LHCN-M2 (cell line): Measurements from ENCODE around the gene TEAD3. TPM values are rescaled to one million over a fixed set of nuclear protein-coding genes. Genes with fewer than 3 reads are reported as not detected.
"Not testable (repeated sequence)": the region's sequence is repeated elsewhere in the genome, so short reads cannot be mapped to it uniquely, and the experiment has no call there.

Source experiments
- DNase-seq: peaks from one replicate; pipeline ENCODE4 v3.0.0-alpha.2; 2012; ENCODE audit warnings: low read depth
- polyA plus RNA-seq: library from polyadenylated mRNA; unstranded; fragments of >200 nt; gene quantifications from one replicate; pipeline ENCODE4 v1.2.1, GENCODE V29; 2012; ENCODE audit warnings: missing spikeins
- total RNA-seq: library from RNA; depleted of rRNA; stranded (reverse); fragments of >200 nt; gene quantifications from 2 replicates; pipeline ENCODE4 v1.2.3, GENCODE V29; 2014; rRNA removed

The TEAD3 gene
- total RNA-seq = 16.8 and 17.5 TPM in 2 replicates
- 42.5 TPM for polyA plus RNA-seq

DNA sequence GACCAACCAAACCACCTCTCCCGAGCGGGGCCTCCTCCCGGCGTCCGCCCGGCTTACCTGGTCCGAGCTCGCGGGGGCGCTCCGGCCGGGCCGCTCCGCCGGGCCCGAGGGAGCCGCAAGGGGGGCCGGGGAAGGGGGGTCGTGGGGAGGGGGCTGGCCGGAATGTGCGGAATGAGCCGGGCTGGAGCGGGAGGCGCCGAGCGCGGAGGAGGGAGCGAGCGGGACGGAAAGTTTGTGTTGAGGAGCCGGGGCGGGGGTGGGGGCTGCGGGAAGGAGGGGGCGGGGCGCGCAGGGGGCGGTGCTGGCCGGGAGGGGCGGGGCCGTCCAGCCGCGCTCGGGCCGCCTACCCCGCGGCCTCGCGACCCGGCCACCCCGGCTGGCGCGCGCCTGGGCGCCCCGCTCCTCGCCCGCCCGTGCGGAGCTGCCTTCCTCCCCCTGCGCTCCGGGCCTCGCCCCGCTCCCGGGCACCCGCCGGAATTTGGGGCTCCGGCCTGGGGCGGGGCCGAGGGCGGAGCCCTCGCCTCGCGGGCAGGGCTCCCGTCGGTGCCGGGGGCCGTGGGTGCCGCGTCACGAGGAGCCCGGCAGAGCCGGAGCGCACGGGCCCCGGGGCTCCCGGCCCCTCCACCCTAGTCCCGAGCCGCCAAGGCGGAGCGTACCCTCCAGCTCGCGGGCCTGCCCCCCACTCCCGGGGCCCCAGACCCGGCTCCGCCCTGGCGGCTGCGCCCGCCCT, at the start of gene TEAD3:
Gene TEAD3, minus strand, starts transcription at position 239 of the 730 bp plus-strand sequence.
- DNase-seq = peak; percentile 75

- no peak for DNase-seq
Observed at GRCh38 chr6:35544769-35545361, 48.0 kb upstream of the TEAD3 start.

DNA sequence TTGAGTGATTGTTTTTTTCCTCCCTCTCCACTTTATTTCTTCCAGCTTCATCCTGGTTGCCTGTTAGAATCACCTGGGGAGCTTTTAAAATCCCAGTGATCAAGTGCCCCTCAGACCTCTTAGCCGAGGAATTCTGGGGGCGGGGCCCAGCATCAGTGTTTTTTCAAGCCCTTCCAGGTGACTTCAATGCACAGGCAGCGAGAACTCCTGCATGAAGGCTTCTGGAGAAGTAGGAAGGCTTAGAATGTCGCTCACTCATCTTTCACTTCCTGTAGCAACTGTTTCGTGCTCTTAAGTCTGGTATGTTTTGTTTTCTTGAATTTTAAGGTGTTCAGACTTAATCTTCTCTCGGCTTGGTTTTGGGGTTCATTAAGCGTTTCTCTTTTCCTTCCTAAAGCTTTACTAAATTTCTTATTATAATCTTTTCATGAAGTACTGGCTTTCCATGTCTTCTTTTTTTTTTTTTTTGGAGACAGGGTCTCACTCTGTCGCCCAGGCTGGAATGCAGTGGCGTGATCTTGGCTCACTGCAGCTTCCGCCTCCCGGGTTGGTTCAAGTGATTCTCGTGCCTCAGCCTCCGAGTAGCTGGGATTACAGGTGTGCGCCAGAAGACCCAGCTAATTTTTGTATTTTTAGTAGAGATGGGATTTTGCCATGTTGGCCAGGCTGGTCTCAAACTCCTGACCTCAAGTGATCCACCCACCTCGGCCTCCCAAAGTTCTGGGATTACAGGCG, 46.7 kb upstream of the TEAD3 start:
- no peak for DNase-seq

GRCh38 chr6:35541836-35542235, 45.0 kb upstream of the TEAD3 start:
- DNase-seq = no peak

DNA sequence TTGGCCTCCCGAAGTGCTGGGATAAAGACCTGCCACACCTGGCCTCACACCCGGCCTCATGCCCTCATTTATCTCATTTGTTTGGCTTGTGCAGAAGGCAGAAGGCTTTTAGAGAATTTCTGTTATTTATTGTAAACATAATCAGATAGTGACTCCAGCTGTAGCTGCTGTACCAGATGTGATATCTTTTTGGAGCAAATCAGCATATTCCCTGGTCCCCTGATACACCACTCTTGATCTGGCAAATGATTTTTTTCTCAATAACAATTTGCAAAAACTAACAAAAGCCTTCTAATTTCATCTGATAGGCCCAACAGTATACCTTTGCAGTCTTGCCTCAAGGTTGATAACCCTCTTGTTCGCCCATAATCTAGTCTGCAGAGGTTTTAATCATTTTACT, 42.3 kb upstream of the TEAD3 start:
- DNase-seq = no peak

DNA sequence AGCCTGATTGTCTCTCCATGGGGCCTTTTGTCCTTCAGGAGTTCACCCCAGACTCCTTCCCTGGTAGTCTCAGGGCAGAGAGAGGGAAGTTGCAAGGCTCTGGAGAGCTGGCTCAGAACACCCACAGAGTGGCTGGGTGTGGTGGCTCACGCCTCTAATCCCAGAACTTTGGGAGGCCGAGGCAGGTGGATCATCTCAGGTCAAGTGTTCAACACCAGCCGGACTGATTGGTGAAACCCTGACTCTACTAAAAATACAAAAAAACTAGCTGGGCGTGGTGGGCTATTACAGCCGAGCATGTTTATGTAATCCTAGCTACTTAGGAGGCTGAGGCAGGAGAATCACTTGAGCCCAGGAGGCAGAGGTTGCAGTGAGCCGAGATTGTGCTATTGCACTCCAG, 39.0 kb upstream of the TEAD3 start:
- DNase-seq = not testable (repeated sequence)

DNA sequence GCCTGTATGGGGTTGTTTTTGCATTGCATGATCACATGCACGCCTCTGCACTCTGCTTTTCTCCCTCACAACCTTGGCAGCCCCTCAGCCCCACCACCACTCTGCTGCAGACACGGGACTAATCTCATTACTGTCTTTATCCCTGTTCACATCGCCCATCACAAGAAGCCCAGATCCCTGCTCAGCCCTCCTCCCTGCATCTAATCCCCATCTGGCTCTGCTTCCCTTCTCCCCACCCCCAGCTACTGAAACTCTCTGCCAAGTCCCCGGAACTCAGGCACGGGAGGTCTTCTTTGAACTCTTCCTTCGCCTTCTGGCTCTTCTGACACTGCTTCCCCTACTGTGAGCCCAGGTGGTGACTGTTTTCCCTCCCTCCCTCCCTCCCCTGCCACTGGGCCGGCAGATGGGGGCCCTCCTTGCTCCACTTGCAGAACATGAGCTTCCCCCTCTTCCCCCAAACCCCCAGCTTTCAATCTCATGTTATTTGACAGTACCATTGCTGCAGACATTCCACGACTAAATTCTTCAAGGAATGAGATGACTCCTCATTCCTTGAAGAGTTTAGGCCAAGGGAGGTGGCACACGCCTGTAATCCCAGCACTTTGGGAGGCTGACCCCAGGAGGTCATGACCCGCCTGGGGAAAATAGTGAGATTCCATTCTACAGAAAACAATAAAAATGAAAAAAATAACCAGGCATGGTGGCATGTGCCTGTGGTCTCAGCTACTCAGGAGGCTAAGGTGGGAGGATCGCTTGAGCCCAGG, 37.7 kb upstream of the TEAD3 start:
- DNase-seq = no peak

DNA sequence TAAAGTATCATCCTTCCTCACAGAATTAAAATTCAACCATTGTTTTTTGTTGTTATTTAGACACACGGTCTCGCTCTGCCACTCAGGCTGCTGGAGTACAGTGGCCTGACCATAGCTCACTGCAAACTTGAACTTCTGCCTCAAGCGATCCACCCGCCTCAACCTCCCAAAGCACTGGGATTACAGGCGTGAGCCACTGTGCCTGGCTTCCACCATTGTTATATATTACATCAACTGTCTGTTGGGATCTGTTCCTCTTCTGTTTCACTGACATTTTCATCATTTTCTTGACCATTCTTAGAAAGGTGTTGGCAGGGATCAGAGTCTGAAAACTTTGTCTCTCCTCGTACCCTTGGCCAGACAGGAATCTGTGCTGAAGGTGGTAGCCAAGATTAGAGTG, 37.1 kb upstream of the TEAD3 start:
- DNase-seq = no peak

GRCh38 chr6:35532126-35532525, 35.2 kb upstream of the TEAD3 start:
- DNase-seq = no peak

GRCh38 chr6:35524380-35525020, 27.6 kb upstream of the TEAD3 start:
- DNase-seq = no peak

- peak; percentile 46 for DNase-seq
Observed at GRCh38 chr6:35522660-35523658, 26.1 kb upstream of the TEAD3 start.

DNA sequence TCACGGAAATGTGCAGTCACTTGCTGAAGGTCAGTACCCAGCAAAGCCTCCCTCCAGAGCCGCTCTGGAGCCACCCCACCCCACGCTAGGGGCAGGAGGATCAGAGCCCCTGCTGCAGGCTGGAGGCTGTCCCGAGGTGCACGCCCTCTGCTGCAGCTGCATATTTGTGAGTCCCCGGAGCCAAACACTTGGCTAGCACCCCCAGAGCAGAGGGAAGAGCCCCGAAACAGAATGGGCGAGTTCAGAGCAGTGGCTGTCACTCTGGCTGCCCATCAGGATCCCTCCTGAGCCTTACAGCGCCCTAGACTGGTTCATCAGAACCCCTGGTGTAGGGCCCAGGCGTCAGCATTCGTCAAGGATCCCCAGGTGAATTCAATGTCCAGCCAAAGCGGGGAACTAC, 25.3 kb upstream of the TEAD3 start:
- no peak for DNase-seq

GRCh38 chr6:35521235-35521634, 24.4 kb upstream of the TEAD3 start:
- no peak for DNase-seq

GRCh38 chr6:35519313-35520015, 22.6 kb upstream of the TEAD3 start:
- no peak for DNase-seq

- DNase-seq = no peak
Observed at GRCh38 chr6:35518566-35519312, 21.9 kb upstream of the TEAD3 start.

GRCh38 chr6:35517978-35518377, 21.1 kb upstream of the TEAD3 start:
- not testable (repeated sequence) for DNase-seq

DNA sequence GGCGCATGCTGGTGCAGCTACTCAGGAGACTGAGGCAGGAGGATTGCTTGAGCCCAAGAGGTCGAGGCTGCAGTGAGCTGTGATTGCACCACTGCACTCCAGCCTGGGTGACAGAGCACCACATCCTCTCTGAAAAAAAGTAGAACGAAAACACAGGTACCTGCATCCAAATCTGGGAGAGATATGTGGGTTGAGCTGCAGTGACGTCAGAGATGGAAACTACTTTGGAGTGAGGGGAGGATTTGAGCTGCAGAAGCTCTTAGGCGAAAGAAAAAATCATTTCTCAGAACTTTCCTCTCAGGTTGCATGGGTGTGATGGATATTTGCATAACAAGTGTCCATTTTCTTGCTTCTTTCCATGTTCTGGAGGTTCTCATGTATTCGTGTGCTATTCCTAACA, 19.8 kb upstream of the TEAD3 start:
- no peak for DNase-seq

GRCh38 chr6:35515939-35516338, 19.1 kb upstream of the TEAD3 start:
- DNase-seq = not testable (repeated sequence)

- DNase-seq = no peak
Observed at GRCh38 chr6:35514587-35514986, 17.7 kb upstream of the TEAD3 start.
